ENCODE results near the gene RAB31.
"Not testable (repeated sequence)": the region's sequence is repeated elsewhere in the genome, so short reads cannot be mapped to it uniquely, and the experiment has no call there.

The RAB31 gene

GRCh38 chr18:9764011-9764481 lies 55.9 kb downstream of the RAB31 start:
- no peak overlapping the region for H3K27ac Mint-ChIP-seq
- no peaks in the 10 kb centered on the region for H3K9me3 Mint-ChIP-seq
- H3K4me1 Mint-ChIP-seq (ENCODE audit: low read depth), result no peaks in the 10 kb centered on the region
- H3K4me3 Mint-ChIP-seq, result no peak overlapping the region
- peaks cover 6% of the 10 kb centered on the region for H3K27me3 Mint-ChIP-seq (ENCODE audit: low read depth)
- H3K36me3 Mint-ChIP-seq (ENCODE audit: low read depth), result no peaks in the 10 kb centered on the region

GRCh38 chr18:9765501-9765900 lies 57.4 kb downstream of the RAB31 start:
- H3K27me3 Mint-ChIP-seq (ENCODE audit: low read depth), result peaks cover 10% of the 10 kb centered on the region
- H3K4me1 Mint-ChIP-seq (ENCODE audit: low read depth), result no peaks in the 10 kb centered on the region
- no peak overlapping the region for H3K4me3 Mint-ChIP-seq
- no peaks in the 10 kb centered on the region for H3K36me3 Mint-ChIP-seq (ENCODE audit: low read depth)
- H3K27ac Mint-ChIP-seq, result no peak overlapping the region
- no peaks in the 10 kb centered on the region for H3K9me3 Mint-ChIP-seq

GRCh38 chr18:9766076-9766481 lies 58.0 kb downstream of the RAB31 start:
- Mint-ChIP-seq H3K27ac (no peak overlapping the region), H3K9me3 (no peaks in the 10 kb centered on the region), H3K4me1 (ENCODE audit: low read depth) (no peaks in the 10 kb centered on the region), H3K27me3 (ENCODE audit: low read depth) (peaks cover 10% of the 10 kb centered on the region), H3K36me3 (ENCODE audit: low read depth) (no peaks in the 10 kb centered on the region), H3K4me3 (no peak overlapping the region)

DNA sequence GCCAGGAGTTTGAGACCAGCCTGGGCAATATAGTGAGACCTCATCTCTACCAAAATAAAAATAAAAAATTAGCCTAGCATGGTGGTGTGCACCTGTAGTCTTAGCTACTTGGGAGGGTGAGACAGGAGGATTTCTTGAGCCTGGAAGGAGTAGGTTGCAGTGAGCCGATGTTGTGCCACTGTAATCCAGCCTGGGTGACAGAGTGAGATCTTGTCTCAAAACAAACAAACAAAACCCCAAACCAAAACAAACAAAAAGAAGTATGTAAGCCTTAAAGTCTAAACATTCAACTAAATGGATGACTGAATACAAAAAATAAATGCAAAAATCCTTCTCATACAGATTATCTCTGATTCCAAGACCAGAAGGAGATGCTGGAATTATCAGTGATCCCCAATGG lies 58.6 kb downstream of the RAB31 start:
- Mint-ChIP-seq H3K36me3 (ENCODE audit: low read depth) (no peaks in the 10 kb centered on the region), H3K4me3 (no peak overlapping the region), H3K4me1 (ENCODE audit: low read depth) (peaks cover 2% of the 10 kb centered on the region), H3K9me3 (no peaks in the 10 kb centered on the region), H3K27ac (no peak overlapping the region), H3K27me3 (ENCODE audit: low read depth) (peaks cover 15% of the 10 kb centered on the region)

- H3K27me3 Mint-ChIP-seq (ENCODE audit: low read depth), result peaks cover 23% of the 10 kb centered on the region
- H3K4me3 Mint-ChIP-seq; H3K9me3 Mint-ChIP-seq; H3K27ac Mint-ChIP-seq; H3K36me3 Mint-ChIP-seq (ENCODE audit: low read depth); H3K4me1 Mint-ChIP-seq (ENCODE audit: low read depth): not testable (repeated sequence)
Observed at GRCh38 chr18:9768071-9768691, 60.1 kb downstream of the RAB31 start.

DNA sequence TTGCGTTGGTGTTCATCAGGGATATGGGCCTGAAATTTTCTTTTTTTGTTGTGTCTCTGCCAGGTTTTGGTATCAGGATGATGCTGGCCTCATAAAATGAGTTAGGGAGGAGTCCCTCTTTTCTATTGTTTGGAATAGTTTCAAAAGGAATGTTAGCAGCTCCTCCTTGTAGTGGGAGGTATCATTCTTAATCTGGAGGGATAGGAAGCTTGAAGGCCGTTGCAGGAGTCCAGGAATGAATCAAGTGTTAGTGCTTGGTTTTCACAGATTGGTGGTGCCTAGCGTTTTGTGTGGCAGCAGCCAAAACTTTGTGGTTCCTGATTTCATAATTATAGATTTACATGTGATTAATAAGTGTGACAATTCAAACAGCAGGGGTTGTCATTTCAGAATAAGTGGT lies 62.0 kb downstream of the RAB31 start:
- not testable (repeated sequence) for H3K27ac Mint-ChIP-seq; H3K4me3 Mint-ChIP-seq; H3K36me3 Mint-ChIP-seq (ENCODE audit: low read depth); H3K4me1 Mint-ChIP-seq (ENCODE audit: low read depth); H3K9me3 Mint-ChIP-seq
- peaks cover 23% of the 10 kb centered on the region for H3K27me3 Mint-ChIP-seq (ENCODE audit: low read depth)

- H3K9me3 Mint-ChIP-seq, result no peaks in the 10 kb centered on the region
- peaks cover 28% of the 10 kb centered on the region for H3K27me3 Mint-ChIP-seq (ENCODE audit: low read depth)
- no peaks in the 10 kb centered on the region for H3K36me3 Mint-ChIP-seq (ENCODE audit: low read depth)
- peaks cover 2% of the 10 kb centered on the region for H3K4me1 Mint-ChIP-seq (ENCODE audit: low read depth)
- no peak overlapping the region for H3K27ac Mint-ChIP-seq
- no peak overlapping the region for H3K4me3 Mint-ChIP-seq
Observed at GRCh38 chr18:9771261-9771976, 63.3 kb downstream of the RAB31 start.

DNA sequence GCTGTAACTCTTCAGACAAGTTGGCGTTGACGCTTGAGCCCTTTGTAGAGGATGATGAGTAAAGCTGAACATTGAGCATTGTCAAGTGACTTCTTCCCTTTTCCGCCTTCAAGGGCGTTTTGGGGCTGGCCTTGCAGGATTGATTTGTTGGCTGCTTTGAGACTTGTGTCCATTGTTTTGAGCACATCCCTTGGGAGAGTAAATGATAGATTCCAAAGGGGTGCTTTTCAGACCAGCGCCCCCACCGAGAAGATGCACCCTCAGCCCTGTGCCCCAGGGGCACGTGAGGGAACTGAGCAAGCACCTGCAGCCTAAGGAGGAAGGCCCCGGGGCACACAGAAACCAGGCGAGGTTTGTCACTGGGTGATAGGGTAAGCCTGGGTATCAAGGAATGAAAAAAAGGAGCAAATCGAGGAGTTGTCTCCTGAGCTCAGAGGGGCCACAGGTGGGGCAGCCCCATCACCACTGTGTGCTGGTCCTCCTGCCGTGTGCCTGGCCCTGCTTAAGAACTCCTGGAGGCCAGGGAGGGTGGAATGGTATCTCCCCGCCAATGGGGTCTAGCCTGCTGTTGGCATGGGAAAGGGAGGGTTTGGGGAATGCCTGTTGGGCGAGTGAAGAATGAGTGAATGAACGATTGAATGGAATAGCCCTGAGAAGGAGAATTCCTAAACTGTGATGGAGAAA lies 64.0 kb downstream of the RAB31 start:
- no peak overlapping the region for H3K4me3 Mint-ChIP-seq
- H3K27me3 Mint-ChIP-seq (ENCODE audit: low read depth), result peaks cover 29% of the 10 kb centered on the region
- no peak overlapping the region for H3K27ac Mint-ChIP-seq
- no peaks in the 10 kb centered on the region for H3K36me3 Mint-ChIP-seq (ENCODE audit: low read depth)
- H3K4me1 Mint-ChIP-seq (ENCODE audit: low read depth), result peaks cover 2% of the 10 kb centered on the region
- no peaks in the 10 kb centered on the region for H3K9me3 Mint-ChIP-seq

GRCh38 chr18:9772847-9773677 lies 65.0 kb downstream of the RAB31 start:
- Mint-ChIP-seq H3K9me3 (no peaks in the 10 kb centered on the region), H3K36me3 (ENCODE audit: low read depth) (no peaks in the 10 kb centered on the region), H3K4me3 (no peak overlapping the region), H3K4me1 (ENCODE audit: low read depth) (peaks cover 2% of the 10 kb centered on the region), H3K27me3 (ENCODE audit: low read depth) (peaks cover 29% of the 10 kb centered on the region), H3K27ac (no peak overlapping the region)

GRCh38 chr18:9774150-9774549 lies 66.0 kb downstream of the RAB31 start:
- Mint-ChIP-seq H3K4me1 (ENCODE audit: low read depth) (peaks cover 2% of the 10 kb centered on the region), H3K4me3 (no peak overlapping the region), H3K27me3 (ENCODE audit: low read depth) (peaks cover 23% of the 10 kb centered on the region), H3K36me3 (ENCODE audit: low read depth) (no peaks in the 10 kb centered on the region), H3K27ac (no peak overlapping the region), H3K9me3 (no peaks in the 10 kb centered on the region)

GRCh38 chr18:9775178-9775577 lies 67.1 kb downstream of the RAB31 start:
- Mint-ChIP-seq H3K27ac (no peak overlapping the region), H3K4me1 (ENCODE audit: low read depth) (peaks cover 2% of the 10 kb centered on the region), H3K9me3 (no peaks in the 10 kb centered on the region), H3K36me3 (ENCODE audit: low read depth) (no peaks in the 10 kb centered on the region), H3K4me3 (no peak overlapping the region), H3K27me3 (ENCODE audit: low read depth) (peaks cover 19% of the 10 kb centered on the region)

DNA sequence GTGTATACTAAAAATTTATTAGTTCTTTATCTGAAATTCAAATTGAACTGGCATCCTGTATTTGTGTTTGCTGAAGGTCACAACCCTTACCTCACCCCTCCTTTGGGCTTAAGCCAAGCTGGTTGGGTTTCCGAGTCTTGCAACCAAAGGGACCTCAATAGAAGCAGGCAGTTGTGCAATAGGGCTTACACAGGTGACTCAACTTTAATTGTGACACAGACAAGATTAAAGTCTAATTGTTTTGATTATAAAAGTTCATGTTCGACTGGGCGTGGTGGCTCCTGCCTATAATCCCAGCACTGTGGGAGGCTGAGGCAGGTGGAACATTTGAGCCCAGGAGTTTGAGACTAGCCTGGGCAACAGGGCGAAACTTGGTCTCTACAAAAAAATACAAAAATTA lies 71.5 kb downstream of the RAB31 start:
- Mint-ChIP-seq H3K27me3 (ENCODE audit: low read depth) (peaks cover 6% of the 10 kb centered on the region), H3K4me3 (no peak overlapping the region), H3K36me3 (ENCODE audit: low read depth) (no peaks in the 10 kb centered on the region), H3K4me1 (ENCODE audit: low read depth) (no peaks in the 10 kb centered on the region), H3K9me3 (no peaks in the 10 kb centered on the region), H3K27ac (no peak overlapping the region)

- no peak overlapping the region for H3K4me3 Mint-ChIP-seq
- no peak overlapping the region for H3K27ac Mint-ChIP-seq
- no peaks in the 10 kb centered on the region for H3K36me3 Mint-ChIP-seq (ENCODE audit: low read depth)
- H3K4me1 Mint-ChIP-seq (ENCODE audit: low read depth), result no peaks in the 10 kb centered on the region
- H3K9me3 Mint-ChIP-seq, result no peaks in the 10 kb centered on the region
- H3K27me3 Mint-ChIP-seq (ENCODE audit: low read depth), result peaks cover 4% of the 10 kb centered on the region
Observed at GRCh38 chr18:9782073-9782857, 74.2 kb downstream of the RAB31 start.

- Mint-ChIP-seq H3K9me3 (no peaks in the 10 kb centered on the region), H3K36me3 (ENCODE audit: low read depth) (no peaks in the 10 kb centered on the region), H3K27me3 (ENCODE audit: low read depth) (peaks cover 4% of the 10 kb centered on the region), H3K4me1 (ENCODE audit: low read depth) (no peaks in the 10 kb centered on the region), H3K4me3 (no peak overlapping the region), H3K27ac (no peak overlapping the region)
Observed at GRCh38 chr18:9786631-9787030, 78.5 kb downstream of the RAB31 start.

Measured in T-helper 1 cell treated with Interleukin-12 subunit alpha and Interleukin-12 subunit beta and Interleukin-4 antibody, amounts not matched to agents 30 μg/mL and 1 μg/mL, for 36 hours (primary cell).